ENCODE results near the gene CNST.

The CNST gene

DNA sequence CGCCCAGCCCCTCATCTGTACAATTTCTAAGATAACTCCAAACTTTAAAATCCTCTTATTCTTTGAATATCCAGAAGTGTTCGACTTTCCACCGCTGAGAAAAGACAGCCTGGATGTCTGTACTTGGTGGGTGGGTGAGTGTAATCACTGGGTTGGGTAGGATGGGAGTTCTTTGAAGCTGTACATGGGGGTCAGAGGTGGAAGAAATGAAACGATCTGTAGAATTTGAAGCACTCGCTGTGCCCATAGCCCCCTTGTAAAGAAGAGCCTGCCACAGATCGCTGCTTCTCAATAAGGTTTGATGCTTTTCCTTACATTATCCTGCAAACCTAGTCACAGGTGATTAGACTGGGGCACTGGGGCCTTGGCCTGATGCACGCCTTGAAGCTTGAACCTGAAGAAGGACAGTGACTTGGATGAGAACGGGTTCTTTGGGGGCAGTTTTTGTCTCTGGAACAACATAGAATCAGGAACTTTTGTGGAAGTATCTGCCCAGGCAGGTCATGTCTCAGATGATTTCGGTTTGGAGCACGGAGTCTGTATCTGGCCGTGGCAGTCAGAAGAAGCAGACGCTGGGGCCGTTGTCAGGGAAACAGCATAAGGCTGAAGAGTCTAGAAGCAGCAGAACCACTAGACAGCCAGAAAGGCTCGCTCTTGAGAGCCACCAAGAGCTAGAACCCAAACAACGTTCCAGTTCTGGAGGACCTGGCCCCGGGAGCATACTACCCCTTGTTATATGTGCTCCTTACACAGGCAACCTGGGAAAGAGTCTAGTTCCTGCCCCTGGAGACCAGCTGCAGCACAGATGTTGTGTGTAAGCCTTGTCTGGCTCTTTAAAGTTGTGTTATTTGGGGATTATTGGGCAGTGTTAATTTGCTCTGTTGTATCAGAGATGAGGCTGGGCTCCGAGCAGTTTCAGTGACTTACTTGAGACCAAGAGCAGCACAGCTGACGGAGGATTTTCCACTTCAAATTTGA lies 112.8 kb downstream of the CNST start:
- H3K36me3 ChIP-seq, result no peaks in the 10 kb centered on the region
- no peak for DNase-seq
- TF ChIP-seq, protein P1, sequence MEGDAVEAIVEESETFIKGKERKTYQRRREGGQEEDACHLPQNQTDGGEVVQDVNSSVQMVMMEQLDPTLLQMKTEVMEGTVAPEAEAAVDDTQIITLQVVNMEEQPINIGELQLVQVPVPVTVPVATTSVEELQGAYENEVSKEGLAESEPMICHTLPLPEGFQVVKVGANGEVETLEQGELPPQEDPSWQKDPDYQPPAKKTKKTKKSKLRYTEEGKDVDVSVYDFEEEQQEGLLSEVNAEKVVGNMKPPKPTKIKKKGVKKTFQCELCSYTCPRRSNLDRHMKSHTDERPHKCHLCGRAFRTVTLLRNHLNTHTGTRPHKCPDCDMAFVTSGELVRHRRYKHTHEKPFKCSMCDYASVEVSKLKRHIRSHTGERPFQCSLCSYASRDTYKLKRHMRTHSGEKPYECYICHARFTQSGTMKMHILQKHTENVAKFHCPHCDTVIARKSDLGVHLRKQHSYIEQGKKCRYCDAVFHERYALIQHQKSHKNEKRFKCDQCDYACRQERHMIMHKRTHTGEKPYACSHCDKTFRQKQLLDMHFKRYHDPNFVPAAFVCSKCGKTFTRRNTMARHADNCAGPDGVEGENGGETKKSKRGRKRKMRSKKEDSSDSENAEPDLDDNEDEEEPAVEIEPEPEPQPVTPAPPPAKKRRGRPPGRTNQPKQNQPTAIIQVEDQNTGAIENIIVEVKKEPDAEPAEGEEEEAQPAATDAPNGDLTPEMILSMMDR (IDR thresholded peaks at IDR 0.05; ENCODE audit: low read depth, low read length), result no peak
- H3K27ac ChIP-seq, result peak overlapping the region; percentile 97
- H3K4me3 ChIP-seq (ENCODE audit: low read depth, low read length), result no peak overlapping the region
- peaks cover 5% of the 10 kb centered on the region for H3K9me3 ChIP-seq (ENCODE audit: severe bottlenecking)
- no peaks in the 10 kb centered on the region for H3K27me3 ChIP-seq (ENCODE audit: insufficient read depth, low read depth, severe bottlenecking)

DNA sequence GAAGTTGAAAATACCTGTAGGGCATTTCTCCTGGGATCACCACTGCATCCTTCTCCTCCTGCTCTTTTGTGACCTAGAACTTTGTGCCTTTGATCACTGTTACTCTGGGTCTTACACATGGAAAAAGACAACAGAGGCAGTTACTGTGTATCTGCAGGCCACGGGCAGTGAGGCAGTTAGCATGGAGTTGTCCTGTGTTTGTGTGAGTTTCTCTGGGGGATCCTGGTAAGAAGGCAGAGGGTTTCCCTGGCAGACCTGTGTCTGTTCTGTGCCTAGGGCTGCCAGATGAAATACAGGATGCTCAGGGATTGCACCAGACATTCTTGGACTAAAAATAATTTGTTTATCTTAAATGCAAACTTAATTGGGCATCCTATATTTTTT lies 113.5 kb downstream of the CNST start:
- no peaks in the 10 kb centered on the region for H3K36me3 ChIP-seq
- H3K4me3 ChIP-seq (ENCODE audit: low read depth, low read length), result no peak overlapping the region
- no peaks in the 10 kb centered on the region for H3K27me3 ChIP-seq (ENCODE audit: insufficient read depth, low read depth, severe bottlenecking)
- DNase-seq, result no peak
- TF ChIP-seq, protein P1 (IDR thresholded peaks at IDR 0.05; ENCODE audit: low read depth, low read length), result no peak
- peak overlapping the region; percentile 97 for H3K27ac ChIP-seq
- peaks cover 11% of the 10 kb centered on the region for H3K9me3 ChIP-seq (ENCODE audit: severe bottlenecking)

DNA sequence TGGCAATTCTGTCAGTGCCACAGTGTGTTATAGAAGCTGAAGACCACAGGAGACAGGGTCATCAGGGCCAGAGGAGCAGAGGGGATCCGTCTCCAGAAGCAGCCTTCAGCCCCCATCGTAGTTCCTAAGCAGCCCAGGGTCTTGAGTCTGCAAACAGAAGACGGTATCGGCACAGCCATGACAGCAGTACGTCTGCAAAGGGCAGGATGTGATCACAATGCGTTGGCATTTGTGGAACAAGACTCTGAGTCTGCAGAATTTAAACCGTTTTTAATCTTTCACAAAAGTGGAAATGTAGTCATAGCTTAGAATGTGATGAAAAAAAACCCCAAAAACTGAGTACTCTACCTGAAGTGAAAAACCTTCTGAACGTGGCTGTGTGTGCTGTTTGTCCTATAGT lies 113.9 kb downstream of the CNST start:
- H3K9me3 ChIP-seq (ENCODE audit: severe bottlenecking), result peaks cover 11% of the 10 kb centered on the region
- H3K4me3 ChIP-seq (ENCODE audit: low read depth, low read length), result peak overlapping the region; percentile 38
- no peak for DNase-seq
- H3K27me3 ChIP-seq (ENCODE audit: insufficient read depth, low read depth, severe bottlenecking), result no peaks in the 10 kb centered on the region
- TF ChIP-seq, protein P1 (IDR thresholded peaks at IDR 0.05; ENCODE audit: low read depth, low read length), result no peak
- H3K27ac ChIP-seq, result peak overlapping the region; percentile 97
- no peaks in the 10 kb centered on the region for H3K36me3 ChIP-seq

DNA sequence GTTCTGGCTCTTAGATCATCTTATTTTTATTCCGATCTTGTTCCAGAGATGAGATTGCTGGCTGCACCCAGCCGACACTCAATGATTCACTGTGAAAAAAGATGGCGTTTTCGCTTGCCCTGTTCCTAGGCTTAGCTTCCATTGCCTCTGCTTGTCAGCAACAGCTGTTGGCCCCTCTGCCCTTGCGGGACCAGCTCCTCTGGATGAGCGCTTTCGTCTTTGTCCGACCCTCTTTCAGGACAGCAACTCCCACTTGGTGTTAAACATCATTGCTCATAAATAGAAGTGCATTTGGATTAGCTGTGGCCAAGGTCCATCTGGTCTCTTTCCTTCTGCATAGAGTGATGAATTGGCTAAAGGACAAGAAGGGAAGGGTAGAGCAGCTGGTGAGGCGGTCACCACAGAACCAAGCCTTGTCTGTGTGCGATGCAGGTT lies 114.5 kb downstream of the CNST start:
- peak overlapping the region; percentile 38 for H3K4me3 ChIP-seq (ENCODE audit: low read depth, low read length)
- no peaks in the 10 kb centered on the region for H3K27me3 ChIP-seq (ENCODE audit: insufficient read depth, low read depth, severe bottlenecking)
- no peaks in the 10 kb centered on the region for H3K36me3 ChIP-seq
- TF ChIP-seq, protein P1 (IDR thresholded peaks at IDR 0.05; ENCODE audit: low read depth, low read length), result no peak
- H3K9me3 ChIP-seq (ENCODE audit: severe bottlenecking), result peaks cover 11% of the 10 kb centered on the region
- DNase-seq, result peak; percentile 98
- peak overlapping the region; percentile 97 for H3K27ac ChIP-seq

DNA sequence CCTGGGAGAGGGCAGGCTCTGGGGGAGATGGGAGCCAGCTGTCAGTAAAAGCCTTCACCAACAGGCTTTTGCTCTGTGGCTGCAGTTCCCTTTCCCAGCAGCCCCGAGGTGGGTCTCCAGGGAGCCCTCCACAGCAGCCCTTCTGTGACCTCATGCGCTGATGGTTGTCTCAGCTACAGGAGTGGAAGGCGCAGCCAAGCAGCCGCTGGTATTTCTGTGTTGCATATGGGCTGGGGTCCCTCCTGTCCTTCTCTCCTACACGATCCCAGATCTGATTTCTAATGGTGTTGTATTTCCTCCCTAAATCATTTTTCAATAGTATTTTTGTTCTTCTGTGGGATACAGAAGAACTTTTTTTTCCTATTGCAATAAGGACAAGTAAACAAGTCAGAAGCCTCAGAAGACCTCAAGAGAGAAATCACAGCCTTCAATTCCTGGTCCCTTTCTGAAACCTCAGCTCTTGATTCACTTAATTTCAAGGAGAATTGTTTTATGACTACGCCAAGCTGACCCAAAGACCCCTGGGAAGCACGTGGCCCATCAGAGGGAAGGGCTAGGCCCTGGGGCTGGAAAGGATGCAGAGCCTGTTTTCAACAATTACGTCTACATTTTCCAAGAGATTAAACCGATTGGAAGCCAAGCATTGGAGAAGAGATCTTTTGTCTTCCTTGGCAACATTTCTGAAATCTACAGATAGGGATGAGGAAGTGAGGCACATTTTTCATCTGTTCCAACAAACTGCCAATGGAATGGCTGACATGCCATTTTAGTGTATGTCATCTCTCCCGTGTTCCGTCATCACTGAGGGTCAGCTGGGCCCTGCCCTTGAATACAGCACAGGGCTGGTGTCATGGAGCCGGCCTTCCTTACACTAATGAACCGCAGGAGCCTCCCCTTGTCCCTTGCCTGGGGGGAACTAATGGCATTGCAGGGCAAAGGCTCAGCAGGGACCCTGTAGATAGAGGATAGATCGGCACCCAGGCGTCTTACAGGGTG lies 115.9 kb downstream of the CNST start:
- TF ChIP-seq, protein P1 (IDR thresholded peaks at IDR 0.05; ENCODE audit: low read depth, low read length), result no peak
- no peak overlapping the region for H3K4me3 ChIP-seq (ENCODE audit: low read depth, low read length)

More for the DNA sequence above, 115.9 kb downstream of the CNST start:
- no peaks in the 10 kb centered on the region for H3K36me3 ChIP-seq
- DNase-seq, result peak; percentile 62
- peak overlapping the region; percentile 97 for H3K27ac ChIP-seq
- H3K9me3 ChIP-seq (ENCODE audit: severe bottlenecking), result peaks cover 11% of the 10 kb centered on the region
- no peaks in the 10 kb centered on the region for H3K27me3 ChIP-seq (ENCODE audit: insufficient read depth, low read depth, severe bottlenecking)
